HL-60 (cell line): ENCODE data around the gene GPR141.

ENCODE experiments used
- GABPA ChIP-seq: IDR thresholded peaks from 2 replicates; pipeline ENCODE4 v1.6.1; 2012; ENCODE audit warnings: low read depth
- POLR2AphosphoS5 ChIP-seq: IDR thresholded peaks from 2 replicates; pipeline ENCODE4 v1.6.1; 2012; ENCODE audit warnings: low read depth
- TF ChIP-seq, protein P1 (sequence below): IDR thresholded peaks from 2 replicates; pipeline ENCODE4 v1.6.1; 2012; ENCODE audit warnings: low read depth; ENCODE audit not compliant: insufficient replicate concordance
- TF ChIP-seq, protein P2 (sequence below): IDR thresholded peaks from one replicate; pipeline ENCODE4 v1.5.1; 2011; ENCODE audit warnings: low read length, control low read depth, inconsistent platforms; ENCODE audit not compliant: insufficient read depth

- TF ChIP-seq, protein P1, sequence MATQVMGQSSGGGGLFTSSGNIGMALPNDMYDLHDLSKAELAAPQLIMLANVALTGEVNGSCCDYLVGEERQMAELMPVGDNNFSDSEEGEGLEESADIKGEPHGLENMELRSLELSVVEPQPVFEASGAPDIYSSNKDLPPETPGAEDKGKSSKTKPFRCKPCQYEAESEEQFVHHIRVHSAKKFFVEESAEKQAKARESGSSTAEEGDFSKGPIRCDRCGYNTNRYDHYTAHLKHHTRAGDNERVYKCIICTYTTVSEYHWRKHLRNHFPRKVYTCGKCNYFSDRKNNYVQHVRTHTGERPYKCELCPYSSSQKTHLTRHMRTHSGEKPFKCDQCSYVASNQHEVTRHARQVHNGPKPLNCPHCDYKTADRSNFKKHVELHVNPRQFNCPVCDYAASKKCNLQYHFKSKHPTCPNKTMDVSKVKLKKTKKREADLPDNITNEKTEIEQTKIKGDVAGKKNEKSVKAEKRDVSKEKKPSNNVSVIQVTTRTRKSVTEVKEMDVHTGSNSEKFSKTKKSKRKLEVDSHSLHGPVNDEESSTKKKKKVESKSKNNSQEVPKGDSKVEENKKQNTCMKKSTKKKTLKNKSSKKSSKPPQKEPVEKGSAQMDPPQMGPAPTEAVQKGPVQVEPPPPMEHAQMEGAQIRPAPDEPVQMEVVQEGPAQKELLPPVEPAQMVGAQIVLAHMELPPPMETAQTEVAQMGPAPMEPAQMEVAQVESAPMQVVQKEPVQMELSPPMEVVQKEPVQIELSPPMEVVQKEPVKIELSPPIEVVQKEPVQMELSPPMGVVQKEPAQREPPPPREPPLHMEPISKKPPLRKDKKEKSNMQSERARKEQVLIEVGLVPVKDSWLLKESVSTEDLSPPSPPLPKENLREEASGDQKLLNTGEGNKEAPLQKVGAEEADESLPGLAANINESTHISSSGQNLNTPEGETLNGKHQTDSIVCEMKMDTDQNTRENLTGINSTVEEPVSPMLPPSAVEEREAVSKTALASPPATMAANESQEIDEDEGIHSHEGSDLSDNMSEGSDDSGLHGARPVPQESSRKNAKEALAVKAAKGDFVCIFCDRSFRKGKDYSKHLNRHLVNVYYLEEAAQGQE, result no peak
- TF ChIP-seq, protein P2, sequence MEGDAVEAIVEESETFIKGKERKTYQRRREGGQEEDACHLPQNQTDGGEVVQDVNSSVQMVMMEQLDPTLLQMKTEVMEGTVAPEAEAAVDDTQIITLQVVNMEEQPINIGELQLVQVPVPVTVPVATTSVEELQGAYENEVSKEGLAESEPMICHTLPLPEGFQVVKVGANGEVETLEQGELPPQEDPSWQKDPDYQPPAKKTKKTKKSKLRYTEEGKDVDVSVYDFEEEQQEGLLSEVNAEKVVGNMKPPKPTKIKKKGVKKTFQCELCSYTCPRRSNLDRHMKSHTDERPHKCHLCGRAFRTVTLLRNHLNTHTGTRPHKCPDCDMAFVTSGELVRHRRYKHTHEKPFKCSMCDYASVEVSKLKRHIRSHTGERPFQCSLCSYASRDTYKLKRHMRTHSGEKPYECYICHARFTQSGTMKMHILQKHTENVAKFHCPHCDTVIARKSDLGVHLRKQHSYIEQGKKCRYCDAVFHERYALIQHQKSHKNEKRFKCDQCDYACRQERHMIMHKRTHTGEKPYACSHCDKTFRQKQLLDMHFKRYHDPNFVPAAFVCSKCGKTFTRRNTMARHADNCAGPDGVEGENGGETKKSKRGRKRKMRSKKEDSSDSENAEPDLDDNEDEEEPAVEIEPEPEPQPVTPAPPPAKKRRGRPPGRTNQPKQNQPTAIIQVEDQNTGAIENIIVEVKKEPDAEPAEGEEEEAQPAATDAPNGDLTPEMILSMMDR, result no peak
- no peak for TF ChIP-seq POLR2AphosphoS5
- no peak for TF ChIP-seq GABPA
Observed at GRCh38 chr7:37759526-37759925, 76.0 kb downstream of the GPR141 start.
